SK-N-SH (cell line): ENCODE data around the gene CBLB. TPM values are rescaled to one million over a fixed set of nuclear protein-coding genes. Genes with fewer than 3 reads are reported as not detected.

ENCODE experiments used
- CTCF ChIA-PET: fragments of 300-600, 350-600 bp; formaldehyde crosslinking; extraction: SDS; loops from one replicate; lab custom pipeline; 2021; lab: Yijun Ruan, JAX
- POLR2A ChIA-PET: fragments of 350-600 bp; sonication (Branson Sonifier 250); formaldehyde crosslinking; extraction: SDS; loops from one replicate; lab custom pipeline; 2020; ENCODE audit warnings: antibody characterized with exemption, inconsistent platforms; lab: Yijun Ruan, JAX
- DNase-seq: peaks from one replicate; pipeline ENCODE4 v3.0.0; 2012
- H2AFZ ChIP-seq: fragments of 200-600 bp; sonication (generic); 2 replicates; pipeline ENCODE4 v1.8.1; 2016; ENCODE audit warnings: antibody characterized with exemption, mild to moderate bottlenecking, low read depth
- H3F3A ChIP-seq: fragments of 200-600 bp; sonication (generic); replicated peaks from 2 replicates; pipeline ENCODE3; 2016; ENCODE audit warnings: antibody characterized with exemption, mild to moderate bottlenecking; ENCODE audit not compliant: insufficient read depth
- H3K27ac ChIP-seq, 2 experiments: fragments of 200-500 bp in 1 of 2; fragments of 200-600 bp in 1 of 2; sonication (Bioruptor generic) in 1 of 2; sonication (generic), shearing (Covaris generic) in 1 of 2; 2 replicates each; pipeline versions ENCODE4 v1.5.1 to v1.6.1; 2014 to 2016; ENCODE audit warnings: low read depth in 2 of 2, inconsistent platforms in 1 of 2, low read length in 1 of 2, mild to moderate bottlenecking in 1 of 2, mixed read lengths in 1 of 2
- H3K27me3 ChIP-seq: fragments of 200-600 bp; sonication (generic), shearing (Covaris generic); 2 replicates; pipeline ENCODE4 v1.6.1; 2016; ENCODE audit warnings: mixed run types; ENCODE audit not compliant: insufficient read depth
- H3K36me3 ChIP-seq, 2 experiments: fragments of 200-500 bp in 1 of 2; fragments of 200-600 bp in 1 of 2; sonication (Bioruptor generic) in 1 of 2; sonication (generic) in 1 of 2; replicated peaks in 1 of 2; 2 replicates each; pipeline versions ENCODE3 to v1.5.1; 2014 to 2016; ENCODE audit warnings: low read length in 1 of 2, mild to moderate bottlenecking in 1 of 2; ENCODE audit not compliant: insufficient read depth in 2 of 2, control insufficient read depth in 1 of 2
- H3K4me1 ChIP-seq, 2 experiments: fragments of 200-500 bp in 1 of 2; fragments of 200-600 bp in 1 of 2; sonication (Bioruptor generic) in 1 of 2; sonication (generic), shearing (Covaris generic) in 1 of 2; 2 replicates each; pipeline versions ENCODE4 v1.5.1 to v1.6.1; 2014 to 2016; ENCODE audit warnings: low read depth in 1 of 2, low read length in 1 of 2, mixed run types in 1 of 2; ENCODE audit not compliant: insufficient read depth in 2 of 2, control insufficient read depth in 1 of 2
- H3K4me2 ChIP-seq: fragments of 200-600 bp; sonication (generic), shearing (Covaris generic); 2 replicates; pipeline ENCODE4 v1.6.1; 2017; ENCODE audit warnings: mixed run types
- H3K4me3 ChIP-seq, 2 experiments: fragments of 200-500 bp in 1 of 2; fragments of 200-600 bp in 1 of 2; sonication (Bioruptor generic) in 1 of 2; sonication (generic), shearing (Covaris generic) in 1 of 2; 2 replicates each; pipeline versions ENCODE4 v1.5.1 to v1.8.1; 2014 to 2016; ENCODE audit warnings: low read depth in 2 of 2, inconsistent platforms in 1 of 2, low read length in 1 of 2, mild to moderate bottlenecking in 1 of 2, mixed read lengths in 1 of 2, moderate library complexity in 1 of 2
- H3K79me2 ChIP-seq: fragments of 200-600 bp; sonication (generic); 2 replicates; pipeline ENCODE4 v1.8.1; 2017; ENCODE audit warnings: mild to moderate bottlenecking; ENCODE audit not compliant: insufficient read depth
- H3K9ac ChIP-seq: fragments of 200-600 bp; sonication (generic); 2 replicates; pipeline ENCODE4 v1.6.1; 2017; ENCODE audit warnings: mixed run types
- H3K9me2 ChIP-seq: fragments of 200-600 bp; sonication (generic); 2 replicates; pipeline ENCODE4 v1.6.1; 2017; ENCODE audit warnings: mixed run types
- H3K9me3 ChIP-seq: fragments of 200-600 bp; sonication (generic); 2 replicates; pipeline ENCODE4 v1.6.1; 2017; ENCODE audit warnings: mixed run types, mild to moderate bottlenecking, moderate library complexity
- H4K20me1 ChIP-seq: fragments of 200-600 bp; sonication (generic); 2 replicates; pipeline ENCODE4 v1.6.1; 2017; ENCODE audit warnings: mild to moderate bottlenecking, mixed run types; ENCODE audit not compliant: insufficient read depth
- EP300 ChIP-seq, 2 experiments: IDR thresholded peaks; 2 replicates each; pipeline versions ENCODE4 v1.4.0 to v1.6.1; 2012; ENCODE audit warnings: borderline replicate concordance in 1 of 2, low read depth in 1 of 2, low read length in 1 of 2
- EZH2phosphoT487 ChIP-seq: fragments of 200-600 bp; sonication (generic); IDR thresholded peaks from 2 replicates; pipeline ENCODE4 v1.6.1; 2017; ENCODE audit warnings: low read depth, mixed run types, mild to moderate bottlenecking, antibody characterized with exemption, moderate library complexity, borderline replicate concordance
- FOSL2 ChIP-seq: IDR thresholded peaks from 2 replicates; pipeline ENCODE4 v1.4.0; 2012; ENCODE audit warnings: low read depth, mild to moderate bottlenecking, moderate library complexity, borderline replicate concordance
- GABPA ChIP-seq: IDR thresholded peaks from 2 replicates; pipeline ENCODE4 v1.4.0; 2012; ENCODE audit warnings: low read depth, mild to moderate bottlenecking
- GATA2 ChIP-seq: sonication (generic); formaldehyde crosslinking; IDR thresholded peaks from 2 replicates; pipeline ENCODE4 v1.5.0; 2020; ENCODE audit warnings: mild to moderate bottlenecking, missing genetic modification reagents
- JUND ChIP-seq: IDR thresholded peaks from 2 replicates; pipeline ENCODE4 v1.4.0; 2012
- MAX ChIP-seq: IDR thresholded peaks from 2 replicates; pipeline ENCODE4 v1.4.0; 2012; ENCODE audit warnings: low read depth
- MEF2A ChIP-seq: IDR thresholded peaks from 2 replicates; pipeline ENCODE4 v1.4.0; 2012; ENCODE audit warnings: low read depth, borderline replicate concordance
- NRF1 ChIP-seq: IDR thresholded peaks from 2 replicates; pipeline ENCODE4 v1.6.1; 2012; ENCODE audit warnings: low read depth, mild to moderate bottlenecking, low read length
- PBX3 ChIP-seq: IDR thresholded peaks from 2 replicates; pipeline ENCODE4; 2012
- RFX5 ChIP-seq: IDR thresholded peaks from 2 replicates; pipeline ENCODE4 v1.6.1; 2012; ENCODE audit warnings: mild to moderate bottlenecking, improper control_type of control experiment, low read length
- SMC3 ChIP-seq: IDR thresholded peaks from 2 replicates; pipeline ENCODE4 v1.6.1; 2012; ENCODE audit warnings: low read depth, low read length, improper control_type of control experiment
- TAF1 ChIP-seq: IDR thresholded peaks from 2 replicates; pipeline ENCODE4 v1.6.1; 2012; ENCODE audit warnings: low read depth, mild to moderate bottlenecking, low read length, moderate library complexity, borderline replicate concordance
- TCF12 ChIP-seq: IDR thresholded peaks from 2 replicates; pipeline ENCODE4 v1.4.0; 2012
- TEAD4 ChIP-seq: IDR thresholded peaks from 2 replicates; pipeline ENCODE4 v1.4.0; 2012; ENCODE audit warnings: mild to moderate bottlenecking, borderline replicate concordance; ENCODE audit not compliant: insufficient read depth
- WGBS: methylation state at CpG from one replicate; pipeline ENCODE4 v1.1.6; 2017; ENCODE audit warnings: low lambda C conversion rate; 5-methylcytosine and 5-hydroxymethylcytosine counted together
- polyA plus RNA-seq, 3 experiments: library from polyadenylated mRNA; depleted of rRNA; stranded (reverse); fragments of >200 nt; gene quantifications; 2 replicates each; pipeline ENCODE4 v1.2.3, GENCODE V29; 2012
- TF ChIP-seq, protein P1 (sequence below): IDR thresholded peaks from 2 replicates; pipeline ENCODE4 v1.4.0; 2012; ENCODE audit warnings: low read depth, borderline replicate concordance
- TF ChIP-seq, protein P2 (sequence below): IDR thresholded peaks from 2 replicates; pipeline ENCODE4 v1.4.0; 2012; ENCODE audit warnings: low read depth, borderline replicate concordance
- TF ChIP-seq, protein P3 (sequence below): IDR thresholded peaks from 2 replicates; pipeline ENCODE4 v1.6.1; 2012; ENCODE audit warnings: mild to moderate bottlenecking, low read depth, low read length, moderate library complexity

The CBLB gene
- polyA plus RNA-seq, 1 of the 3 experiments (the other 2 are of a cell fraction), result 4.4 TPM

GRCh38 chr3:105823149-105823867 is 45.5 kb downstream of the CBLB start (continued):
- TF ChIP-seq EP300 (IDR thresholded peaks at IDR 0.05; ENCODE audit: borderline replicate concordance in 1 of 2, low read depth in 1 of 2, low read length in 1 of 2) (peak in 1 of 2 experiments; percentile 39; a peak in 1 of 4 replicates), SMC3 (no peak), GABPA (no peak), GATA2 (no peak), MAX (0 out of 2 replicates have a peak, but pooled peaks have one; percentile 15)
- TF ChIP-seq, protein P1, sequence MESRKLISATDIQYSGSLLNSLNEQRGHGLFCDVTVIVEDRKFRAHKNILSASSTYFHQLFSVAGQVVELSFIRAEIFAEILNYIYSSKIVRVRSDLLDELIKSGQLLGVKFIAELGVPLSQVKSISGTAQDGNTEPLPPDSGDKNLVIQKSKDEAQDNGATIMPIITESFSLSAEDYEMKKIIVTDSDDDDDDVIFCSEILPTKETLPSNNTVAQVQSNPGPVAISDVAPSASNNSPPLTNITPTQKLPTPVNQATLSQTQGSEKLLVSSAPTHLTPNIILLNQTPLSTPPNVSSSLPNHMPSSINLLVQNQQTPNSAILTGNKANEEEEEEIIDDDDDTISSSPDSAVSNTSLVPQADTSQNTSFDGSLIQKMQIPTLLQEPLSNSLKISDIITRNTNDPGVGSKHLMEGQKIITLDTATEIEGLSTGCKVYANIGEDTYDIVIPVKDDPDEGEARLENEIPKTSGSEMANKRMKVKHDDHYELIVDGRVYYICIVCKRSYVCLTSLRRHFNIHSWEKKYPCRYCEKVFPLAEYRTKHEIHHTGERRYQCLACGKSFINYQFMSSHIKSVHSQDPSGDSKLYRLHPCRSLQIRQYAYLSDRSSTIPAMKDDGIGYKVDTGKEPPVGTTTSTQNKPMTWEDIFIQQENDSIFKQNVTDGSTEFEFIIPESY, result no peak

- H3F3A ChIP-seq, result peaks cover 16% of the 10 kb centered on the region
- H3K4me3 ChIP-seq, result no peak overlapping the region
- no peak overlapping the region for H2AFZ ChIP-seq
- peaks cover 0 to 18% of the 10 kb centered on the region in 2 experiments for H3K36me3 ChIP-seq
- no peaks in the 10 kb centered on the region for H3K27me3 ChIP-seq
- TF ChIP-seq TEAD4 (no peak), NRF1 (no peak), TCF12 (no peak), TAF1 (no peak), JUND (no peak), MEF2A (no peak), RFX5 (no peak), EP300 (IDR thresholded peaks at IDR 0.05; ENCODE audit: borderline replicate concordance in 1 of 2, low read depth in 1 of 2, low read length in 1 of 2) (no peak), FOSL2 (no peak), PBX3 (no peak), EZH2phosphoT487 (no peak), GATA2 (no peak)
- TF ChIP-seq, protein P2, sequence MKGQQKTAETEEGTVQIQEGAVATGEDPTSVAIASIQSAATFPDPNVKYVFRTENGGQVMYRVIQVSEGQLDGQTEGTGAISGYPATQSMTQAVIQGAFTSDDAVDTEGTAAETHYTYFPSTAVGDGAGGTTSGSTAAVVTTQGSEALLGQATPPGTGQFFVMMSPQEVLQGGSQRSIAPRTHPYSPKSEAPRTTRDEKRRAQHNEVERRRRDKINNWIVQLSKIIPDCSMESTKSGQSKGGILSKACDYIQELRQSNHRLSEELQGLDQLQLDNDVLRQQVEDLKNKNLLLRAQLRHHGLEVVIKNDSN, result no peak
- TF ChIP-seq, protein P3, sequence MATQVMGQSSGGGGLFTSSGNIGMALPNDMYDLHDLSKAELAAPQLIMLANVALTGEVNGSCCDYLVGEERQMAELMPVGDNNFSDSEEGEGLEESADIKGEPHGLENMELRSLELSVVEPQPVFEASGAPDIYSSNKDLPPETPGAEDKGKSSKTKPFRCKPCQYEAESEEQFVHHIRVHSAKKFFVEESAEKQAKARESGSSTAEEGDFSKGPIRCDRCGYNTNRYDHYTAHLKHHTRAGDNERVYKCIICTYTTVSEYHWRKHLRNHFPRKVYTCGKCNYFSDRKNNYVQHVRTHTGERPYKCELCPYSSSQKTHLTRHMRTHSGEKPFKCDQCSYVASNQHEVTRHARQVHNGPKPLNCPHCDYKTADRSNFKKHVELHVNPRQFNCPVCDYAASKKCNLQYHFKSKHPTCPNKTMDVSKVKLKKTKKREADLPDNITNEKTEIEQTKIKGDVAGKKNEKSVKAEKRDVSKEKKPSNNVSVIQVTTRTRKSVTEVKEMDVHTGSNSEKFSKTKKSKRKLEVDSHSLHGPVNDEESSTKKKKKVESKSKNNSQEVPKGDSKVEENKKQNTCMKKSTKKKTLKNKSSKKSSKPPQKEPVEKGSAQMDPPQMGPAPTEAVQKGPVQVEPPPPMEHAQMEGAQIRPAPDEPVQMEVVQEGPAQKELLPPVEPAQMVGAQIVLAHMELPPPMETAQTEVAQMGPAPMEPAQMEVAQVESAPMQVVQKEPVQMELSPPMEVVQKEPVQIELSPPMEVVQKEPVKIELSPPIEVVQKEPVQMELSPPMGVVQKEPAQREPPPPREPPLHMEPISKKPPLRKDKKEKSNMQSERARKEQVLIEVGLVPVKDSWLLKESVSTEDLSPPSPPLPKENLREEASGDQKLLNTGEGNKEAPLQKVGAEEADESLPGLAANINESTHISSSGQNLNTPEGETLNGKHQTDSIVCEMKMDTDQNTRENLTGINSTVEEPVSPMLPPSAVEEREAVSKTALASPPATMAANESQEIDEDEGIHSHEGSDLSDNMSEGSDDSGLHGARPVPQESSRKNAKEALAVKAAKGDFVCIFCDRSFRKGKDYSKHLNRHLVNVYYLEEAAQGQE, result no peak
- no peaks in the 10 kb centered on the region for H4K20me1 ChIP-seq
- peaks cover 34% of the 10 kb centered on the region for H3K79me2 ChIP-seq
- DNase-seq, result no peak
- H3K9me2 ChIP-seq, result no peaks in the 10 kb centered on the region
- ChIA-PET POLR2A (no interaction called here), CTCF (no interaction called here)
- 98% methylated on average over 3 of the region's 3 CpGs for WGBS
- H3K27ac ChIP-seq, result peak overlapping the region in 1 of 2 experiments; percentile 72; a peak in 3 of 4 replicates
- no peak overlapping the region for H3K4me2 ChIP-seq
- no peak overlapping the region for H3K9ac ChIP-seq
- H3K9me3 ChIP-seq, result no peaks in the 10 kb centered on the region
- H3K4me1 ChIP-seq, result peaks cover 0 to 14% of the 10 kb centered on the region in 2 experiments; a peak in 2 of 4 replicates
Measured at GRCh38 chr3:105822171-105823123, 46.4 kb downstream of the CBLB start.
